Inflammatory macrophage treated with lipopolysaccharide for 1 hour (primary cell): Measurements from ENCODE around the gene DNAJC22.

ENCODE experiments used
- DNase-seq, 2 donors: peaks; one replicate each; pipeline ENCODE4 v3.0.0-alpha.2; 2020 to 2022

DNAJC22 gene

GRCh38 chr12:49345051-49345824 is 1.4 kb upstream of the DNAJC22 start:
- DNase-seq = no peak

- DNase-seq = no peak
These were observed 646 bp upstream of the DNAJC22 start for GRCh38 chr12:49345825-49346658.

- peak; percentile 27 to 63 for DNase-seq
These were observed 864 bp downstream of the DNAJC22 start for GRCh38 chr12:49347311-49348193.

- DNase-seq = no peak
These were observed 2.1 kb downstream of the DNAJC22 start for GRCh38 chr12:49348781-49349180.

GRCh38 chr12:49349266-49349665 is 2.6 kb downstream of the DNAJC22 start:
- DNase-seq = no peak

GRCh38 chr12:49352351-49352750 is 5.7 kb downstream of the DNAJC22 start:
- DNase-seq = no peak

GRCh38 chr12:49355913-49356312 is 9.2 kb downstream of the DNAJC22 start:
- DNase-seq = no peak

- peak in 1 of 2 donors; percentile 72 for DNase-seq
These were observed 10.5 kb downstream of the DNAJC22 start for GRCh38 chr12:49357103-49357678.

GRCh38 chr12:49358483-49359141 is 11.9 kb downstream of the DNAJC22 start:
- peak; percentile 53 to 85 for DNase-seq

- no peak for DNase-seq
These were observed 13.0 kb downstream of the DNAJC22 start for GRCh38 chr12:49359671-49360070.

GRCh38 chr12:49362077-49362476 is 15.4 kb downstream of the DNAJC22 start:
- no peak for DNase-seq

GRCh38 chr12:49364989-49365388 is 18.3 kb downstream of the DNAJC22 start:
- DNase-seq = peak; percentile 86 to 92

- no peak for DNase-seq
These were observed 18.9 kb downstream of the DNAJC22 start for GRCh38 chr12:49365542-49365941.

GRCh38 chr12:49366096-49366651 is 19.5 kb downstream of the DNAJC22 start:
- DNase-seq = no peak

GRCh38 chr12:49366652-49367380 is 20.1 kb downstream of the DNAJC22 start:
- DNase-seq = peak; percentile 78 to 91

GRCh38 chr12:49367381-49368239 is 20.9 kb downstream of the DNAJC22 start, which contains the start of gene SPATS2:
TSS of gene SPATS2 (plus strand) at chr12:49367462. CDS start at chr12:49461013, 93,551 bp downstream.
- no peak for DNase-seq

GRCh38 chr12:49368240-49368600 is 21.5 kb downstream of the DNAJC22 start:
- no peak for DNase-seq

GRCh38 chr12:49369411-49370145 is 22.9 kb downstream of the DNAJC22 start:
- peak in 1 of 2 donors; percentile 37 for DNase-seq

GRCh38 chr12:49370539-49370938 is 23.9 kb downstream of the DNAJC22 start:
- no peak for DNase-seq
